Thyroid gland (tissue), 4 donors: ENCODE measurements around the gene VIL1. TPM values are rescaled to one million over a fixed set of nuclear protein-coding genes. Genes with fewer than 3 reads are reported as not detected.

ENCODE experiments used
- DNase-seq, 2 donors: peaks; one replicate each; pipeline ENCODE4 v3.0.0-alpha.2; 2019
- H3K27ac ChIP-seq, 3 donors: fragments of 200-600 bp; sonication (generic); 1 replicate in 2 of 3; 2 replicates in 1 of 3; pipeline ENCODE4 v1.5.1; 2016 to 2019; ENCODE audit warnings: mild to moderate bottlenecking in 1 of 3, moderate library complexity in 1 of 3
- H3K27me3 ChIP-seq: fragments of 200-600 bp; sonication (generic); one replicate; pipeline ENCODE4 v1.5.1; 2019
- H3K36me3 ChIP-seq, 2 donors: fragments of 200-600 bp; sonication (generic); one replicate each; pipeline ENCODE4 v1.5.1; 2016 to 2019
- H3K4me1 ChIP-seq, 2 donors: fragments of 200-600 bp; sonication (generic); one replicate each; pipeline ENCODE4 v1.5.1; 2017 to 2019
- H3K4me3 ChIP-seq, 3 donors: fragments of 200-600 bp; sonication (generic); replicated peaks in 1 of 3; 1 replicate in 2 of 3; 2 replicates in 1 of 3; pipeline ENCODE4 v1.5.1; 2016; ENCODE audit warnings: mild to moderate bottlenecking in 1 of 3
- H3K9me3 ChIP-seq: fragments of 200-600 bp; sonication (generic); one replicate; pipeline ENCODE4 v1.5.1; 2017
- POLR2A ChIP-seq, 2 donors: fragments of 450-650 bp; IDR thresholded peaks; one replicate each; pipeline ENCODE4 v1.6.1; 2017; ENCODE audit warnings: antibody characterized with exemption in 2 of 2, mild to moderate bottlenecking in 2 of 2, moderate library complexity in 1 of 2
- WGBS, 2 donors: methylation state at CpG; one replicate each; pipeline ENCODE4 v1.1.5; 2017; 5-methylcytosine and 5-hydroxymethylcytosine counted together
- intact Hi-C: fragments of 100-400 bp; cut with DNase I; formaldehyde crosslinking; loops from one replicate; pipeline ENCODE4 v1.15.1; 2023
- total RNA-seq, 4 donors: library from RNA; depleted of rRNA; stranded (reverse); fragments of >200 nt; gene quantifications; one replicate each; pipeline ENCODE4 v1.2.3, GENCODE V29; 2016
- TF ChIP-seq, protein P1 (sequence below), 6 experiments: fragments of 200-600 bp in 3 of 6; fragments of 450-650 bp in 3 of 6; sonication (generic) in 3 of 6; IDR thresholded peaks; one replicate each; pipeline ENCODE4 v1.5.1; 2016 to 2019; ENCODE audit warnings: antibody characterized with exemption in 6 of 6, mild to moderate bottlenecking in 2 of 6, inconsistent platforms in 1 of 6, moderate library complexity in 1 of 6

VIL1 gene
- total RNA-seq, 4 donors from 2014 or later: not detected

DNA sequence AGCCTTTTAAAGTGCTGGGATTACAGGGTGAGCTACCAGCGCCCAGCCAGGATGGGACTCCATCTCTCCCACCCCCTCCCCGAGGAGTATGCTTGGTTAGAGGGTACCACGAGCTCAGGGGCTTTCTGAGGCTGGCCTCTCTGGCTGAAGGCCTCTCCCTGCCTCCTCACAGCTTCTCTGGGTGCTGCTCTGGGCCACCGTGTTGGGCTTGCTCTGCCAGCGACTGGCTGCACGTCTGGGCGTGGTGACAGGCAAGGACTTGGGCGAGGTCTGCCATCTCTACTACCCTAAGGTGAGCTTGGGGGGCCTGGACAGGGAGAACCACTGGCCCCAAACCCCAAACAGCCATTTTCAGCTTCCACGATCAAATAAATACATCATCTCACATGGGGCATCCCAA lies 33.9 kb upstream of the VIL1 start:
- 89 to 90% methylated on average over 9 of the region's 9 CpGs for WGBS, 2 donors
- Histone ChIP-seq H3K4me1 (peaks cover 10 to 30% of the 10 kb centered on the region in 2 donors), H3K9me3 (no peaks in the 10 kb centered on the region), H3K27me3 (no peaks in the 10 kb centered on the region), H3K36me3 (no peaks in the 10 kb centered on the region), H3K4me3 (no peak overlapping the region), H3K27ac (no peak overlapping the region)
- intact Hi-C loops: no loop called here
- DNase-seq: no peak
- TF ChIP-seq POLR2A (IDR thresholded peaks at IDR 0.05): no peak
- TF ChIP-seq, protein P1, sequence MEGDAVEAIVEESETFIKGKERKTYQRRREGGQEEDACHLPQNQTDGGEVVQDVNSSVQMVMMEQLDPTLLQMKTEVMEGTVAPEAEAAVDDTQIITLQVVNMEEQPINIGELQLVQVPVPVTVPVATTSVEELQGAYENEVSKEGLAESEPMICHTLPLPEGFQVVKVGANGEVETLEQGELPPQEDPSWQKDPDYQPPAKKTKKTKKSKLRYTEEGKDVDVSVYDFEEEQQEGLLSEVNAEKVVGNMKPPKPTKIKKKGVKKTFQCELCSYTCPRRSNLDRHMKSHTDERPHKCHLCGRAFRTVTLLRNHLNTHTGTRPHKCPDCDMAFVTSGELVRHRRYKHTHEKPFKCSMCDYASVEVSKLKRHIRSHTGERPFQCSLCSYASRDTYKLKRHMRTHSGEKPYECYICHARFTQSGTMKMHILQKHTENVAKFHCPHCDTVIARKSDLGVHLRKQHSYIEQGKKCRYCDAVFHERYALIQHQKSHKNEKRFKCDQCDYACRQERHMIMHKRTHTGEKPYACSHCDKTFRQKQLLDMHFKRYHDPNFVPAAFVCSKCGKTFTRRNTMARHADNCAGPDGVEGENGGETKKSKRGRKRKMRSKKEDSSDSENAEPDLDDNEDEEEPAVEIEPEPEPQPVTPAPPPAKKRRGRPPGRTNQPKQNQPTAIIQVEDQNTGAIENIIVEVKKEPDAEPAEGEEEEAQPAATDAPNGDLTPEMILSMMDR (IDR thresholded peaks at IDR 0.05): no peak

DNA sequence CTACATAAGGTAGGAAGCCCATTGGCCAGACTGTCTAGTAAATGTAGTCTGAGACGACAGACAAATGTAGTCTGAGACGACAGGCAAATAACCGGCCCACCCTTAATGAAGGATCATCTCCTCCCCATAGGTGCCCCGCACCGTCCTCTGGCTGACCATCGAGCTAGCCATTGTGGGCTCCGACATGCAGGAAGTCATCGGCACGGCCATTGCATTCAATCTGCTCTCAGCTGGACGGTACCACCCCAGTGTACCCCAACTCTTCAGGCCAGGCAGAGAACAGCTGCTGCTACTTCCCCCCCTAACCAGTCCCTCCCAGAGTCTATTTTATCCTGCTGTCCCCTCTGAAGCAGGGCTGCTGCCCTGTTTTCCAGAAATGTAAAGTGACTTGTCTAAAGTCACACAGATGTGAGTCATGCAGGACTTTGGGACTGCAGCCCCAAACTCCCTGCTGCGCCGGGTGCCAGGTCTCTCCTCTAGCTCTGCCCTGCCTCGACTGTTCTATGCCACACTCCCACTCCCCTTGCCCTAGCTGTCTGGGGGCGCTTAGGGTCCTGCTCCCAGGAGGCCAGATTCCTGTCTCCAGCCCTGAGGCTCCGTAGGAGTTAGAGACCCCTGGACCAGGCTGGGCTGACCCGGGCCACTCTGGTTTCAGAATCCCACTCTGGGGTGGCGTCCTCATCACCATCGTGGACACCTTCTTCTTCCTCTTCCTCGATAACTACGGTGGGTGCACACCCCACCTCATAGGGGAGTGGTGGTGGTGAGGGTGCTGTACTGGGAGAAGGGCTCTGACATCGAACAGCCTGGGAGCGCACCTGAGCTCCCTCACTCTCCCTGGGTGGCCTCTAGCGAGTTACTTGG lies 32.2 kb upstream of the VIL1 start:
- Histone ChIP-seq H3K9me3 (no peaks in the 10 kb centered on the region), H3K27ac (peak overlapping the region in 1 of 3 donors; percentile 52), H3K4me3 (no peak overlapping the region), H3K4me1 (peaks cover 6 to 26% of the 10 kb centered on the region in 2 donors), H3K27me3 (no peaks in the 10 kb centered on the region), H3K36me3 (no peaks in the 10 kb centered on the region)
- TF ChIP-seq POLR2A (IDR thresholded peaks at IDR 0.05): no peak
- TF ChIP-seq, protein P1 (IDR thresholded peaks at IDR 0.05): no peak
- no peak for DNase-seq
- 70 to 73% methylated on average over 23 of the region's 23 CpGs for WGBS, 2 donors
- intact Hi-C loops: no loop called here

DNA sequence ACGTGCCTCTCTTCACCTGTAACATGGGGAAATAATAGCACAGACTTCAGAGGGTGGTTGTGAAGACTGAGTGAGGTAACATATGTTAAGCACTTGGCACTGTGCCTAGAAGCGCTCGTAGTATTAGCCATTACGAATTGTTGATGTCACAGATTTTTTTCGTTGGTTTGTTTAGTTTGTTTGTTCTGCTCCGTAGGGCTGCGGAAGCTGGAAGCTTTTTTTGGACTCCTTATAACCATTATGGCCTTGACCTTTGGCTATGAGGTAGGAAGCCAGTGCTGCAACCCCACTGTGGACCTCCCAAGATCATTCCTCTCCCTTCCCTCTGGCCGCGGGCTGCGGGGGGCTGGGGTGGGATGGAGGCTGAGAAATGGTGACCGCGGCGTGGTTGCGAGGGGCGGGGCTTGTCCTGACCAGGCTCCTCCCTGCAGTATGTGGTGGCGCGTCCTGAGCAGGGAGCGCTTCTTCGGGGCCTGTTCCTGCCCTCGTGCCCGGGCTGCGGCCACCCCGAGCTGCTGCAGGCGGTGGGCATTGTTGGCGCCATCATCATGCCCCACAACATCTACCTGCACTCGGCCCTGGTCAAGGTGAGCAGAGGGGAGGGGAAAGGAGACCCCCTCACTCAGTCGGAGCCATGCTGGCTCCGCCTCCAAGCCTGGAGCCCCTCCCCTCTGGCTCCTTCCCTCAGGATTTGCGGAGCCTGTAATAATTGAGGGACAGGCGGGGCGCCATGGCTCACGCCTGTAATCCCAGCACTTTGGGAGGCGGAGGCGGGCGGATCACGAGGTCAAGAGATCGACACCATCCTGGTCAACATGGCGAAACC lies 31.3 kb upstream of the VIL1 start:
- 16 to 32% methylated on average over 27 to 29 of the region's 38 CpGs for WGBS, 2 donors
- no peaks in the 10 kb centered on the region for H3K27me3 ChIP-seq
- TF ChIP-seq POLR2A (IDR thresholded peaks at IDR 0.05): no peak
- H3K4me1 ChIP-seq: peaks cover 0 to 18% of the 10 kb centered on the region in 2 donors
- no peaks in the 10 kb centered on the region for H3K36me3 ChIP-seq
- peak overlapping the region; percentile 52 to 64 (median 63) for H3K27ac ChIP-seq
- intact Hi-C loops: no loop called here
- peak overlapping the region in 2 of 3 donors; percentile 2 to 9 for H3K4me3 ChIP-seq
- H3K9me3 ChIP-seq: no peaks in the 10 kb centered on the region
- peak; percentile 66 to 72 for DNase-seq

DNA sequence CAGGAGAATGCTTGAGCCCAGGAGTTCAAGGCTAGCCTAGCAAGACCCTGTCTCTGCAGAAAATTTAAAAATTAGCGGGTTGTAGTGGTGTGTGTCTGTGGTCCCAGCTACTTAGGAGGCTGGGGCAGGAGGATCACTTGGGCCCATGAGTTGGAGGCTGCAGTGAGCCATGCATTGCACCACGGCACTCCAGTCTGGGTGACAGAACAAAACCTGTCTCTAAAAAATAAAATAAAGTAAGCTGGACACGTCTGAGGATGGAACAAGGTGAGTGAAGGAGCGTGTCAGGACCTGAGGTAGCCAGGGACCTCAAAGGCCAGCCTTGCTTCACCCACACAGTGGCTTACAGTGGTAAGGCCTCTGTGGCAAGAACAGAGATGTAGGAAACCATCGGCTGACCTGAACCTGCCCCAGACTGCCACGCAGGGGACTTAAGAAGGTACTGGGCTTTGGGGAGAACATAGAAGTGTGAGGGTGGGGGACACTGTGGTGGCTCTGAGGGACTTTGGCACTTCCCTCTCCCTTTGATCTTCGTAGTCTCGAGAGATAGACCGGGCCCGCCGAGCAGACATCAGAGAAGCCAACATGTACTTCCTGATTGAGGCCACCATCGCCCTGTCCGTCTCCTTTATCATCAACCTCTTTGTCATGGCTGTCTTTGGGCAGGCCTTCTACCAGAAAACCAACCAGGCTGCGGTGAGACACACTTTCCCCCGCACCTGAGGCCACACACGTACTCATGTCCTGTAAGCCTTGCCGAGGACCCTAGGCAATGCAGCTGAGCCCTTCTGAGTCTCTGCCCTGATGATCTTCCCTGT lies 29.4 kb upstream of the VIL1 start:
- TF ChIP-seq, protein P1 (IDR thresholded peaks at IDR 0.05): no peak
- no peak for TF ChIP-seq POLR2A (IDR thresholded peaks at IDR 0.05)
- WGBS, 2 donors: 89 to 96% methylated on average over 17 of the region's 17 CpGs
- Histone ChIP-seq H3K27me3 (no peaks in the 10 kb centered on the region), H3K9me3 (no peaks in the 10 kb centered on the region), H3K4me1 (peaks cover 0 to 15% of the 10 kb centered on the region in 2 donors), H3K27ac (no peak overlapping the region), H3K4me3 (no peak overlapping the region), H3K36me3 (no peaks in the 10 kb centered on the region)
- DNase-seq: no peak
- intact Hi-C loops: loop anchor here (5.0 kb wide), 2 partner anchors 87 to 112 kb away; no protein-coding TSS in a partner anchor

DNA sequence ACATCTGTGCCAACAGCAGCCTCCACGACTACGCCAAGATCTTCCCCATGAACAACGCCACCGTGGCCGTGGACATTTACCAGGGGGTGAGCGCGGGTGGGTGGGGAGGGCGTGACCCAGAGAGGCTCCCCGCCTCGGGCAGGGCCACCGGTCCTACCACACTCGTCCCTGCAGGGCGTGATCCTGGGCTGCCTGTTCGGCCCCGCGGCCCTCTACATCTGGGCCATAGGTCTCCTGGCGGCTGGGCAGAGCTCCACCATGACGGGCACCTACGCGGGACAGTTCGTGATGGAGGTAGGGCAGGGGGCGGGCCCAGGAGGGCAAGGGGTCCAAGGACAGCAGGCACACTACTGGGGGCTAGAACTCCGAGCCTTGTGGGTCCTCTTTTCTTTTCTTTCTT lies 27.7 kb upstream of the VIL1 start:
- Histone ChIP-seq H3K27ac (no peak overlapping the region), H3K27me3 (no peaks in the 10 kb centered on the region), H3K4me3 (no peak overlapping the region), H3K36me3 (no peaks in the 10 kb centered on the region), H3K4me1 (peaks cover 0 to 22% of the 10 kb centered on the region in 2 donors), H3K9me3 (no peaks in the 10 kb centered on the region)
- WGBS, 2 donors: 89 to 96% methylated on average over 21 to 23 of the region's 23 CpGs
- no peak for DNase-seq
- intact Hi-C loops: loop anchor here (5.0 kb wide), 2 partner anchors 89 to 114 kb away; no protein-coding TSS in a partner anchor
- no peak for TF ChIP-seq POLR2A (IDR thresholded peaks at IDR 0.05)
- TF ChIP-seq, protein P1 (IDR thresholded peaks at IDR 0.05): no peak
